PFSK-1 (cell line): ENCODE results near the gene ERAP2.

Experiments
- FOXP2 ChIP-seq: optimal IDR thresholded peaks from 2 replicates; pipeline ENCODE3; 2011; ENCODE audit warnings: borderline replicate concordance, control low read depth, inconsistent platforms; ENCODE audit not compliant: insufficient read depth; ENCODE audit errors: extremely low read length, extremely low read depth
- POLR2AphosphoS5 ChIP-seq: IDR thresholded peaks from 2 replicates; pipeline ENCODE4 v1.6.1; 2012; ENCODE audit warnings: low read depth, mild to moderate bottlenecking, control low read depth, low read length, moderate library complexity
- REST ChIP-seq, 2 experiments: IDR thresholded peaks; 2 replicates each; pipeline versions ENCODE4 v1.6.1 to v1.8.0; 2011 to 2012; ENCODE audit warnings: low read depth in 2 of 2, low read length in 2 of 2, control low read depth in 1 of 2, inconsistent platforms in 1 of 2, mild to moderate bottlenecking in 1 of 2, moderate library complexity in 1 of 2; ENCODE audit not compliant: insufficient read depth in 1 of 2
- SIN3A ChIP-seq: IDR thresholded peaks from 2 replicates; pipeline ENCODE4 v1.6.1; 2012; ENCODE audit warnings: mild to moderate bottlenecking, low read length, moderate library complexity, borderline replicate concordance; ENCODE audit not compliant: insufficient read depth
- TAF1 ChIP-seq: IDR thresholded peaks from 2 replicates; pipeline ENCODE4 v1.6.1; 2012; ENCODE audit warnings: low read length, control low read depth, borderline replicate concordance; ENCODE audit not compliant: insufficient read depth

The ERAP2 gene

GRCh38 chr5:96952118-96952750, 75.9 kb downstream of the ERAP2 start:
- no peak for TF ChIP-seq POLR2AphosphoS5
- no peak for TF ChIP-seq FOXP2
- no peak for TF ChIP-seq SIN3A
- no peak for TF ChIP-seq REST (IDR thresholded peaks at IDR 0.05; ENCODE audit: insufficient read depth in 1 of 2, low read depth in 2 of 2, low read length in 2 of 2)
- no peak for TF ChIP-seq TAF1

- TF ChIP-seq TAF1 (no peak), POLR2AphosphoS5 (no peak), FOXP2 (no peak), REST (IDR thresholded peaks at IDR 0.05; ENCODE audit: insufficient read depth in 1 of 2, low read depth in 2 of 2, low read length in 2 of 2) (no peak), SIN3A (no peak)
These were observed 76.9 kb downstream of the ERAP2 start for GRCh38 chr5:96952974-96953730.

- TF ChIP-seq REST (IDR thresholded peaks at IDR 0.05; ENCODE audit: insufficient read depth in 1 of 2, low read depth in 2 of 2, low read length in 2 of 2), result no peak
These were observed 81.2 kb downstream of the ERAP2 start for GRCh38 chr5:96957254-96958049.

GRCh38 chr5:96958977-96959376, 82.7 kb downstream of the ERAP2 start:
- TF ChIP-seq TAF1 (no peak), SIN3A (no peak)

GRCh38 chr5:96961053-96961452, 84.8 kb downstream of the ERAP2 start:
- TF ChIP-seq FOXP2 (no peak), SIN3A (no peak), TAF1 (no peak), POLR2AphosphoS5 (no peak), REST (IDR thresholded peaks at IDR 0.05; ENCODE audit: insufficient read depth in 1 of 2, low read depth in 2 of 2, low read length in 2 of 2) (no peak)
